H9 (cell line): Measurements from ENCODE around the gene C2CD2. TPM values are rescaled to one million over a fixed set of nuclear protein-coding genes. Genes with fewer than 3 reads are reported as not detected.

ENCODE experiments used
- DNase-seq: peaks from one replicate; pipeline ENCODE4 v3.0.0-alpha.2; 2017
- H2AFZ ChIP-seq: one replicate; pipeline ENCODE4 v1.6.1; 2013; ENCODE audit warnings: mild to moderate bottlenecking, low read length, control low read depth, moderate library complexity
- H2AK5ac ChIP-seq: 2 replicates; pipeline ENCODE4 v1.6.1; 2013; ENCODE audit warnings: low read length, control low read depth, mixed read lengths; ENCODE audit not compliant: insufficient read length
- H2BK120ac ChIP-seq: one replicate; pipeline ENCODE4 v1.6.1; 2013; ENCODE audit warnings: low read depth, mild to moderate bottlenecking, low read length, control low read depth, inconsistent platforms; ENCODE audit not compliant: poor library complexity, severe bottlenecking
- H2BK12ac ChIP-seq: 2 replicates; pipeline ENCODE4 v1.6.1; 2013; ENCODE audit warnings: low read length, control low read depth, mixed read lengths, low read depth; ENCODE audit not compliant: insufficient read length
- H2BK15ac ChIP-seq: 2 replicates; pipeline ENCODE4 v1.6.1; 2013; ENCODE audit warnings: low read depth, low read length, control low read depth
- H2BK20ac ChIP-seq: one replicate; pipeline ENCODE4 v1.6.1; 2013; ENCODE audit warnings: low read depth, mild to moderate bottlenecking, low read length, control low read depth, inconsistent platforms; ENCODE audit not compliant: poor library complexity, severe bottlenecking
- H2BK5ac ChIP-seq: 2 replicates; pipeline ENCODE4 v1.6.1; 2013; ENCODE audit warnings: low read length, control low read depth, mixed read lengths; ENCODE audit not compliant: insufficient read length
- H3K14ac ChIP-seq: 2 replicates; pipeline ENCODE4 v1.6.1; 2013; ENCODE audit warnings: low read length, control low read depth; ENCODE audit not compliant: insufficient read depth
- H3K18ac ChIP-seq: 2 replicates; pipeline ENCODE4 v1.6.1; 2013; ENCODE audit warnings: low read depth, mild to moderate bottlenecking, mixed read lengths, low read length, control low read depth; ENCODE audit not compliant: insufficient read length
- H3K23ac ChIP-seq: 2 replicates; pipeline ENCODE4 v1.6.1; 2013; ENCODE audit warnings: low read length, control low read depth, mixed read lengths, low read depth; ENCODE audit not compliant: insufficient read length
- H3K23me2 ChIP-seq: 2 replicates; pipeline ENCODE4 v1.6.1; 2013; ENCODE audit warnings: low read depth, mild to moderate bottlenecking, mixed read lengths, low read length, control low read depth; ENCODE audit not compliant: insufficient read length, poor library complexity, severe bottlenecking
- H3K27ac ChIP-seq: 2 replicates; pipeline ENCODE4 v1.5.1; 2013; ENCODE audit warnings: low read length, control low read depth, mixed read lengths, low read depth; ENCODE audit not compliant: insufficient read length
- H3K27me3 ChIP-seq: 2 replicates; pipeline ENCODE4 v1.6.1; 2013; ENCODE audit warnings: low read length, control low read depth, inconsistent platforms; ENCODE audit not compliant: insufficient read depth
- H3K4ac ChIP-seq: 2 replicates; pipeline ENCODE4 v1.6.1; 2013; ENCODE audit warnings: low read depth, mild to moderate bottlenecking, control low read depth, inconsistent platforms, low read length, moderate library complexity
- H3K4me1 ChIP-seq: 2 replicates; pipeline ENCODE4 v1.6.1; 2013; ENCODE audit warnings: low read length, control low read depth, inconsistent platforms; ENCODE audit not compliant: insufficient read depth
- H3K4me2 ChIP-seq: 2 replicates; pipeline ENCODE4 v1.6.1; 2013; ENCODE audit warnings: low read length, control low read depth, mixed read lengths; ENCODE audit not compliant: insufficient read length, insufficient read depth
- H3K56ac ChIP-seq: 2 replicates; pipeline ENCODE4 v1.6.1; 2013; ENCODE audit warnings: low read depth, mild to moderate bottlenecking, mixed read lengths, low read length, control low read depth; ENCODE audit not compliant: insufficient read length
- H3K79me1 ChIP-seq: 2 replicates; pipeline ENCODE4 v1.6.1; 2013; ENCODE audit warnings: low read depth, mild to moderate bottlenecking, moderate library complexity, low read length, control low read depth, inconsistent platforms; ENCODE audit not compliant: insufficient read depth, poor library complexity, severe bottlenecking
- H3K79me2 ChIP-seq: 2 replicates; pipeline ENCODE4 v1.6.1; 2013; ENCODE audit warnings: low read length, control low read depth, inconsistent platforms; ENCODE audit not compliant: insufficient read depth
- H3K9ac ChIP-seq: 2 replicates; pipeline ENCODE4 v1.6.1; 2013; ENCODE audit warnings: low read length, control low read depth, mixed read lengths; ENCODE audit not compliant: insufficient read length; ENCODE audit errors: extremely low read depth
- H3K9me3 ChIP-seq: one replicate; pipeline ENCODE4 v1.6.1; 2013; ENCODE audit warnings: low read depth, low read length, inconsistent platforms; ENCODE audit not compliant: control insufficient read depth
- H3T11ph ChIP-seq: one replicate; pipeline ENCODE4 v1.6.1; 2013; ENCODE audit warnings: mild to moderate bottlenecking, low read length, control low read depth, inconsistent platforms
- H4K20me1 ChIP-seq: one replicate; pipeline ENCODE4 v1.6.1; 2013; ENCODE audit not compliant: control insufficient read depth, insufficient read length, insufficient read depth
- H4K5ac ChIP-seq: 2 replicates; pipeline ENCODE4 v1.6.1; 2013; ENCODE audit warnings: low read depth, mild to moderate bottlenecking, mixed read lengths, low read length, control low read depth; ENCODE audit not compliant: insufficient read length
- H4K8ac ChIP-seq: replicated peaks from 2 replicates; pipeline ENCODE4 v1.6.1; 2013; ENCODE audit warnings: low read length, control low read depth, mixed read lengths, low read depth; ENCODE audit not compliant: insufficient read length
- H4K91ac ChIP-seq: 2 replicates; pipeline ENCODE4 v1.6.1; 2013; ENCODE audit warnings: low read depth, mild to moderate bottlenecking, moderate library complexity, mixed read lengths, low read length, control low read depth; ENCODE audit not compliant: insufficient read length
- H3K27ac Mint-ChIP-seq, 3 experiments: 2 replicates in 2 of 3; 3 replicates in 1 of 3; pipeline ENCODE4 v1.8.0; 2020 to 2021; ENCODE audit warnings: mixed read lengths in 3 of 3, mild to moderate bottlenecking in 1 of 3, moderate library complexity in 1 of 3
- H3K27me3 Mint-ChIP-seq: 2 replicates; pipeline ENCODE4 v1.8.0; 2021; ENCODE audit warnings: low read depth, mild to moderate bottlenecking, moderate library complexity, mixed read lengths
- H3K36me3 Mint-ChIP-seq, 3 experiments: 2 replicates in 2 of 3; 3 replicates in 1 of 3; pipeline ENCODE4 v1.8.0; 2020 to 2021; ENCODE audit warnings: low read depth in 3 of 3, mixed read lengths in 3 of 3; ENCODE audit not compliant: insufficient read depth in 1 of 3
- H3K4me1 Mint-ChIP-seq, 2 experiments: 2 replicates each; pipeline ENCODE4 v1.8.0; 2020; ENCODE audit warnings: mixed read lengths in 2 of 2
- H3K4me3 Mint-ChIP-seq, 2 experiments: 2 replicates in 1 of 2; 3 replicates in 1 of 2; pipeline ENCODE4 v1.8.0; 2020 to 2021; ENCODE audit warnings: mild to moderate bottlenecking in 2 of 2, mixed read lengths in 2 of 2, moderate library complexity in 1 of 2
- H3K9me3 Mint-ChIP-seq, 2 experiments: 2 replicates in 1 of 2; 3 replicates in 1 of 2; pipeline ENCODE4 v1.8.0; 2020; ENCODE audit warnings: mild to moderate bottlenecking in 2 of 2, mixed read lengths in 2 of 2, moderate library complexity in 1 of 2
- WGBS: extraction: QIAGEN DNeasy Blood & Tissue Kit; methylation state at CpG from one replicate; pipeline ENCODE4 v1.1.7; 2013; ENCODE audit warnings: missing lambda C conversion rate, low lambda C conversion rate, mixed read lengths; ENCODE audit not compliant: insufficient read length; ENCODE audit errors: extremely low coverage; 5-methylcytosine and 5-hydroxymethylcytosine counted together
- total RNA-seq: library from RNA; stranded (reverse); gene quantifications from 2 replicates; pipeline ENCODE4 v1.2.1, GENCODE V29; 2021
- TF ChIP-seq, protein P1 (sequence below): fragments of 200-600 bp; sonication (generic); conservative IDR thresholded peaks from 3 replicates; pipeline ENCODE4 v1.8.0; 2021; ENCODE audit warnings: antibody characterized with exemption, mild to moderate bottlenecking

C2CD2 gene
- total RNA-seq, 1 experiment from 2014 or later = 14.6 TPM

DNA sequence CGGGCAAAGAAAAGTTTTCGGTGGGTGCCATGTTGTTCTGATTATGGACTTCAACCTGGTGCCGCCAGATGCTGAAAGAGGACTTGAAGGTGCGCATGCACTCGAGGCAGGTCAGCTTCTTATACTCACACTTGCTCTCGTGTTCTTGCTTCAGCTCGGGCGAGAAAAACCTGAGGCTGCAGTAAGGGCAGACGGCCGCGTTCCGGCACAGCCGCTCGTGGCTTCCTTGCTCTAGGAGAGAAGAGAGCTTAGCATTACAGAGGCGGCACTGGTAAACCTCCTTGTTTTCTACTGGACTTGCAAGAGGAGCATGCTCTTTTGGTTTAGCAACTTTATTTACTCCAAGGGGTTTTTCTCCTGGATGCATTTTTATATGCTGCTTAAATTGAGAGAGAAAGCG lies 37.8 kb upstream of the C2CD2 start:
- Histone ChIP-seq H3K4ac (no peak overlapping the region), H2AFZ (no peak overlapping the region), H4K91ac (no peak overlapping the region), H4K8ac (no peak overlapping the region), H3T11ph (no peak overlapping the region), H3K23ac (no peak overlapping the region), H3K4me1 (no peaks in the 10 kb centered on the region), H3K4me2 (no peak overlapping the region), H2BK5ac (no peak overlapping the region), H4K5ac (no peak overlapping the region), H2BK20ac (no peak overlapping the region), H2BK120ac (no peak overlapping the region), H3K79me2 (no peaks in the 10 kb centered on the region), H3K9ac (no peak overlapping the region), H2AK5ac (no peak overlapping the region), H3K14ac (no peak overlapping the region), H3K56ac (no peak overlapping the region), H4K20me1 (no peaks in the 10 kb centered on the region), H3K27me3 (no peaks in the 10 kb centered on the region), H3K27ac (no peak overlapping the region), H3K18ac (no peak overlapping the region), H2BK15ac (no peak overlapping the region), H3K9me3 (peaks cover 9% of the 10 kb centered on the region), H3K23me2 (no peaks in the 10 kb centered on the region), H2BK12ac (no peak overlapping the region), H3K79me1 (no peaks in the 10 kb centered on the region)
- Mint-ChIP-seq H3K4me3 (no peak overlapping the region), H3K27ac (no peak overlapping the region), H3K9me3 (peaks cover 16 to 19% of the 10 kb centered on the region in 2 experiments), H3K36me3 (peaks cover 54 to 59% (median 59%) of the 10 kb centered on the region in 3 experiments), H3K27me3 (no peaks in the 10 kb centered on the region), H3K4me1 (no peaks in the 10 kb centered on the region)
- no CpG with 5 or more reads among the region's 16 CpGs for WGBS
- DNase-seq = no peak
- TF ChIP-seq, protein P1, sequence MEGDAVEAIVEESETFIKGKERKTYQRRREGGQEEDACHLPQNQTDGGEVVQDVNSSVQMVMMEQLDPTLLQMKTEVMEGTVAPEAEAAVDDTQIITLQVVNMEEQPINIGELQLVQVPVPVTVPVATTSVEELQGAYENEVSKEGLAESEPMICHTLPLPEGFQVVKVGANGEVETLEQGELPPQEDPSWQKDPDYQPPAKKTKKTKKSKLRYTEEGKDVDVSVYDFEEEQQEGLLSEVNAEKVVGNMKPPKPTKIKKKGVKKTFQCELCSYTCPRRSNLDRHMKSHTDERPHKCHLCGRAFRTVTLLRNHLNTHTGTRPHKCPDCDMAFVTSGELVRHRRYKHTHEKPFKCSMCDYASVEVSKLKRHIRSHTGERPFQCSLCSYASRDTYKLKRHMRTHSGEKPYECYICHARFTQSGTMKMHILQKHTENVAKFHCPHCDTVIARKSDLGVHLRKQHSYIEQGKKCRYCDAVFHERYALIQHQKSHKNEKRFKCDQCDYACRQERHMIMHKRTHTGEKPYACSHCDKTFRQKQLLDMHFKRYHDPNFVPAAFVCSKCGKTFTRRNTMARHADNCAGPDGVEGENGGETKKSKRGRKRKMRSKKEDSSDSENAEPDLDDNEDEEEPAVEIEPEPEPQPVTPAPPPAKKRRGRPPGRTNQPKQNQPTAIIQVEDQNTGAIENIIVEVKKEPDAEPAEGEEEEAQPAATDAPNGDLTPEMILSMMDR = no peak
